Progenitor cell of endocrine pancreas (in vitro differentiated cells): ENCODE measurements around the gene UBAP2. TPM values are rescaled to one million over a fixed set of nuclear protein-coding genes. Genes with fewer than 3 reads are reported as not detected.

Source experiments
- DNase-seq: peaks from one replicate; pipeline ENCODE4 v3.0.0; 2021; ENCODE audit warnings: low spot score; ENCODE audit not compliant: unreplicated experiment
- H3K27ac Mint-ChIP-seq: 2 replicates; pipeline ENCODE4 v1.8.0; 2021; ENCODE audit warnings: mild to moderate bottlenecking, moderate library complexity, mixed read lengths
- H3K27me3 Mint-ChIP-seq: 2 replicates; pipeline ENCODE4 v1.8.0; 2021; ENCODE audit warnings: mixed read lengths
- H3K36me3 Mint-ChIP-seq: 2 replicates; pipeline ENCODE4 v1.8.0; 2022; ENCODE audit warnings: mixed read lengths; ENCODE audit not compliant: insufficient read depth
- H3K4me1 Mint-ChIP-seq: 2 replicates; pipeline ENCODE4 v1.8.0; 2021; ENCODE audit warnings: low read depth, mixed read lengths
- H3K4me3 Mint-ChIP-seq: 2 replicates; pipeline ENCODE4 v1.8.0; 2021; ENCODE audit warnings: low read depth, mild to moderate bottlenecking, moderate library complexity, mixed read lengths
- H3K9me3 Mint-ChIP-seq: 2 replicates; pipeline ENCODE4 v1.8.0; 2021; ENCODE audit warnings: low read depth, mixed read lengths
- CTCF ChIP-seq: fragments of 200-600 bp; sonication (generic); IDR thresholded peaks from one replicate; pipeline ENCODE4 v1.5.0; 2021; ENCODE audit warnings: antibody characterized with exemption, mild to moderate bottlenecking; ENCODE audit not compliant: unreplicated experiment
- total RNA-seq: library from RNA; stranded (reverse); gene quantifications from 2 replicates; pipeline ENCODE4 v1.2.1, GENCODE V29; 2021

The UBAP2 gene
- total RNA-seq, 1 donor from 2014 or later = 56.7 TPM

GRCh38 chr9:34093578-34093977, 44.9 kb upstream of the UBAP2 start:
- Mint-ChIP-seq H3K4me1 (no peaks in the 10 kb centered on the region), H3K36me3 (peaks cover 5% of the 10 kb centered on the region), H3K9me3 (no peaks in the 10 kb centered on the region), H3K27ac (no peak overlapping the region), H3K4me3 (no peak overlapping the region), H3K27me3 (no peaks in the 10 kb centered on the region)
- TF ChIP-seq CTCF = no peak
- DNase-seq = no peak

DNA sequence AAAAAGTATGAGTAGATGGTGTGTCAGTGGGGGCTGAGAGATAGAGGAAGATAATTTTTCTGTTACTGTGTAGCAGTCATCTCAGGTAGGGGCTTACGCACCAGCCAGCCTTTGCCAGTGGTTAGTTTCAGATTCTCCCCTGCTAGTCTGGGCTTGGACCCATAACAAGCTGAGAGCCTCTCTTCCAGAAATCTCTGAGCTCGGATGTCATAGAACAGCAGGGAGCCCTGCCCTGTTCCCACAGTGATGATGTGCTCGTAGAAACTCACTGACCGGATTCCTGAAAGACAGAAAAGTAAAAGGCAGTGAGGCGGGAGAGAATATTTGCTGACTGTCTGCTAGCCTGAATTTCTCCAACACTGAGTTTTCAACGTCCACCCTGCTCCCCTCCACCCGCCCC, 40.6 kb upstream of the UBAP2 start:
- Mint-ChIP-seq H3K4me1 (peaks cover 3% of the 10 kb centered on the region), H3K4me3 (no peak overlapping the region), H3K27me3 (no peaks in the 10 kb centered on the region), H3K36me3 (peaks cover 9% of the 10 kb centered on the region), H3K9me3 (no peaks in the 10 kb centered on the region), H3K27ac (no peak overlapping the region)
- no peak for DNase-seq
- no peak for TF ChIP-seq CTCF

GRCh38 chr9:34087370-34087769, 38.7 kb upstream of the UBAP2 start:
- Mint-ChIP-seq H3K27me3 (no peaks in the 10 kb centered on the region), H3K27ac (no peak overlapping the region), H3K4me3 (no peak overlapping the region), H3K4me1 (peaks cover 6% of the 10 kb centered on the region), H3K9me3 (no peaks in the 10 kb centered on the region), H3K36me3 (peaks cover 9% of the 10 kb centered on the region)
- DNase-seq = no peak
- no peak for TF ChIP-seq CTCF

GRCh38 chr9:34086864-34087263, 38.2 kb upstream of the UBAP2 start:
- Mint-ChIP-seq H3K4me3 (no peak overlapping the region), H3K4me1 (peaks cover 6% of the 10 kb centered on the region), H3K9me3 (no peaks in the 10 kb centered on the region), H3K27ac (no peak overlapping the region), H3K27me3 (no peaks in the 10 kb centered on the region), H3K36me3 (peaks cover 9% of the 10 kb centered on the region)
- DNase-seq = no peak
- no peak for TF ChIP-seq CTCF

DNA sequence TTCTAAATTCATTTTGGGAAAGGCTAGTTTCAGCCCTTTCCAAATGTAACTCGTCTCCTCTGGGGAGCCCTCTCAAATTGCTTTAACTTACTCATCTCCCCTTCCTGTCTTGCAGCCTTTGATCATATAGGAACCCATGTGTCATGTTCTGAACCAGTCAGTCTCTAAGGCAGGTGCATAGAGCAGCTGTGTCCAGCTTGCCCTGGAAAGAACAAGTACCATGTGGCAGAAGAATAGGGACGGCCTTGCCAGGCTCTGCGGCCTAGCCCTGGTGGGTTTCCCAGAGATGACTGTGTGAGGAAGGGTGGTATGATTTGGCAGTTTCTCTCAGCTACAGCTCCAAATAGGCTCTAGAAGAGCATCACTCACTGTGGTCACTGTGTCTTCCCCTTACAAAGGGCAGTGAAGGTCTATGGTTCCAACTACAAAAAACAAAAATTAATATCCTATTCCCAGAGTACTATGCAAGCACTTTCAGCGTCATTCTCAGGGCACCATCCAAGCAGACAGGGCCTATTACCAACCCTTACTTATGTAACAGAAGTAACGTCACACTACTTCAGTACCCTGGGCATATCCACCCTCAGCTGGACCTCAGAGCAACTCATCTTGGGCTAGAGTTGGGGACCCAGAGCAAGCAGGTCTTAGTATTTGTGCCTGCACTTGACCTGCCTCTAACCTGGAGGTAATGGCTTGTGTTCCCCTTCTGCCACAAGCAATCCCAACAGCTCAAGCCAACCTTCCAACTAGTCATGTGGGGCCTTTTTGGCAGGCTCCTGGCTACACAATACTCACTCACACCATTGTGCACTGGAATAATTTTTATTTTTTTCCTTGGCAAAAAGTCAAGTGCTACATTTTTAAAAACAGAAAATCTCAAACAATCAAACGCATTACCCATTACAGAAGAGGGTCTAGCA, 37.2 kb upstream of the UBAP2 start:
- no peak for DNase-seq
- Mint-ChIP-seq H3K4me3 (no peak overlapping the region), H3K36me3 (peaks cover 9% of the 10 kb centered on the region), H3K9me3 (no peaks in the 10 kb centered on the region), H3K27ac (peak overlapping the region; percentile 49), H3K27me3 (no peaks in the 10 kb centered on the region), H3K4me1 (peaks cover 6% of the 10 kb centered on the region)
- no peak for TF ChIP-seq CTCF
